ENCODE results near the gene NAPG. TPM values are rescaled to one million over a fixed set of nuclear protein-coding genes. Genes with fewer than 3 reads are reported as not detected.

Gene NAPG
- total RNA-seq, 1 experiment from 2014 or later = 25.8 TPM

DNA sequence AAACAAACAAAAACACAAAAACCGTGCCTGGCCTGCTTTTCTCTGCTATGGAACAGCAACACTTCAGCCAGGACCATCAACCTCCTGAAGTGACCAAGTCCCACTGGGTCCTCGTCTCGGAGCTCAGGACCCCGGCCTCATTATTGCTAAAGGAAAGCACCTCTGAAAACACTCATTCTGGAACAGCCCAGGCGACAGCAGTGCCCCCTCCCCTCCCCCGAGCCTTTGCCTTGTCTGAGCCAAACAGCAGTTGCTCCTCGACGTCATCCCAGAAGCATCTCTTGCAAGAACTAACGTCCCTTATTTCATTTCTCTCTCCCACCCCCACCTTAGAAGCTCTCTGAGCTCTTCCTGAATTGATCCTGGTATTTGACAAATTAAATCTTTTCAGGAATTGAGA lies 44.0 kb upstream of the NAPG start (continued):
- TF ChIP-seq ZNF219 (CRISPR knock-in tag; IDR thresholded peaks at IDR 0.05; ENCODE audit: borderline replicate concordance) = no peak
- TF ChIP-seq ELF4 (CRISPR knock-in tag; IDR thresholded peaks at IDR 0.05; ENCODE audit: low read depth) = no peak
- TF ChIP-seq ETV6 (CRISPR knock-in tag; IDR thresholded peaks at IDR 0.05) = no peak
- TF ChIP-seq USF1 (CRISPR knock-in tag; IDR thresholded peaks at IDR 0.05) = no peak
- TF ChIP-seq GABPB1 (CRISPR knock-in tag; IDR thresholded peaks at IDR 0.05) = no peak
- TF ChIP-seq, protein P1, sequence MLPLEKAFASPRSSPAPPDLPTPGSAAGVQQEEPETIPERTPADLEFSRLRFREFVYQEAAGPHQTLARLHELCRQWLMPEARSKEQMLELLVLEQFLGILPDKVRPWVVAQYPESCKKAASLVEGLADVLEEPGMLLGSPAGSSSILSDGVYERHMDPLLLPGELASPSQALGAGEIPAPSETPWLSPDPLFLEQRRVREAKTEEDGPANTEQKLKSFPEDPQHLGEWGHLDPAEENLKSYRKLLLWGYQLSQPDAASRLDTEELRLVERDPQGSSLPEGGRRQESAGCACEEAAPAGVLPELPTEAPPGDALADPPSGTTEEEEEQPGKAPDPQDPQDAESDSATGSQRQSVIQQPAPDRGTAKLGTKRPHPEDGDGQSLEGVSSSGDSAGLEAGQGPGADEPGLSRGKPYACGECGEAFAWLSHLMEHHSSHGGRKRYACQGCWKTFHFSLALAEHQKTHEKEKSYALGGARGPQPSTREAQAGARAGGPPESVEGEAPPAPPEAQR (CRISPR knock-in tag; IDR thresholded peaks at IDR 0.05) = no peak

- Mint-ChIP-seq H3K27ac (no peak overlapping the region), H3K9me3 (no peaks in the 10 kb centered on the region), H3K27me3 (ENCODE audit: low read depth) (peaks cover 61% of the 10 kb centered on the region), H3K4me1 (peaks cover 50% of the 10 kb centered on the region), H3K36me3 (peaks cover 12% of the 10 kb centered on the region), H3K4me3 (no peak overlapping the region)
- ChIA-PET CTCF (interaction anchor here (1.1 to 2.1 kb wide), 3 partner anchors 10 to 403 kb away, joined by 3 to 6 read pairs (median 6); no protein-coding TSS in a partner anchor), POLR2A (interaction anchor here (0.7 kb wide), 1 partner anchor 159 kb away, joined by 3 read pairs; no protein-coding TSS in a partner anchor)
- ATAC-seq (no peak; the same call in 1 of the 2 replicates), DNase-seq (ENCODE audit: low spot score) (no peak)
- no peak for TF ChIP-seq ZNF671 (CRISPR knock-in tag; IDR thresholded peaks at IDR 0.05)
- TF ChIP-seq GRHL2 (CRISPR knock-in tag; IDR thresholded peaks at IDR 0.05; ENCODE audit: insufficient replicate concordance, severe bottlenecking) = no peak
- no peak; the same call in 1 of the 2 replicates for TF ChIP-seq CTCF (IDR thresholded peaks at IDR 0.05)
- TF ChIP-seq ZNF219 (CRISPR knock-in tag; IDR thresholded peaks at IDR 0.05; ENCODE audit: borderline replicate concordance) = no peak
- TF ChIP-seq TP53 (CRISPR knock-in tag; IDR thresholded peaks at IDR 0.05) = no peak
- no peak for TF ChIP-seq IRF1 (CRISPR knock-in tag; IDR thresholded peaks at IDR 0.05)
- TF ChIP-seq ZBTB21 (CRISPR knock-in tag; IDR thresholded peaks at IDR 0.05; ENCODE audit: borderline replicate concordance) = no peak
- TF ChIP-seq MXD4 (CRISPR knock-in tag; IDR thresholded peaks at IDR 0.05; ENCODE audit: borderline replicate concordance) = no peak
- no peak for TF ChIP-seq NR3C1 (CRISPR knock-in tag; conservative IDR thresholded peaks at IDR 0.05; ENCODE audit: low read depth)
- TF ChIP-seq GABPB1 (CRISPR knock-in tag; IDR thresholded peaks at IDR 0.05) = no peak
These were observed 43.4 kb upstream of the NAPG start for GRCh38 chr18:10482363-10482984.

DNA sequence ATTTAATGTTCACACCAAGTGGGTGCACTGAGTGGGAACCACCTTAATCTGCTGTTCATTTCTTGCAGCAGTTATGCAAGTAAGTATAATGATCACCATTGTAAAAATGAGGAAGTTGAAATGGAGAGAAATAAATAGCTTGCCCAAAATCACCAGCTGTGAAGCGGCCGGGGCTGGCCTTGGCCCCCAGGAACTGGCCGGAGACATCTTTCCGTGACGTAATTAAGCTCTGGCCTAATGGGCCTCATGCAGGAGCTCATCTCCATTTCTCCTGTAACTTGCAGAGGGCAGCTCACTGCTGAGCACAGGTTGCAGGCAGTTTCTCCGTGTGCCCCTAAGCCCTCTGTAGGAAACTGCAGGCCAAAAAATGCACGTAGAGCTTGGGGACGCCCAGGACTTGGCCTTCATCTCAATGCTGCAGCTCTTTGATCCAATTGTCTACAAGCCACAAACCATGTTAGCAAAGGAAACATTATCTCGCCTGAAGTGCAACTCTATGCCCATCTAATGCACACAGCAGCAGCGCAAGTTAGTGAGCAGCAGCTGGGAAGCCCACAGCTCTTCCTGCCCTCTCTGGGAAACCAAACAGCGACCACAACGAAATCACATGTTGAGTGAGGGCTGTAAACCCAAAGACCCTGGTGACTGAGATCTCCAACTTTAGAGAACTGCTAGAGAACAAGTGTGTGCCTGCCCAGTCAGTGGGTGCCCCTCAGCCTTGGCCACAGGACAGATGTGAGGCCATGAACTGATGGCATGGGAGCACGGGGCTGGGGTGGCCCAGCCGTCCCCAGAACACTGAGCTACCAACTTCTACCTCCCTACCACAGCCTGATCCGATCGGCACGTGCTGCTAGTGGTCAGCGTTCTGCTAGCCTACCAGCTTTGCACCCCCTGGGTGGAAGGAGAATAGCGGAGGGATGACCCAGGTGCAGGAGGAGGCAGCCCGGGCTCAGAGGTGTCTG lies 42.6 kb upstream of the NAPG start:
- Mint-ChIP-seq H3K27me3 (ENCODE audit: low read depth) (peaks cover 55% of the 10 kb centered on the region), H3K27ac (no peak overlapping the region), H3K4me3 (no peak overlapping the region), H3K4me1 (peaks cover 42% of the 10 kb centered on the region), H3K9me3 (no peaks in the 10 kb centered on the region), H3K36me3 (peaks cover 15% of the 10 kb centered on the region)
- TF ChIP-seq ESRRA (CRISPR knock-in tag; IDR thresholded peaks at IDR 0.05; ENCODE audit: borderline replicate concordance) = no peak
- no peak for ATAC-seq
- ChIA-PET CTCF (interaction anchor here (1.1 to 2.1 kb wide), 3 partner anchors 9 to 404 kb away, joined by 3 to 6 read pairs (median 6); no protein-coding TSS in a partner anchor), POLR2A (no interaction called here)
- DNase-seq (ENCODE audit: low spot score) = no peak
